ENCODE results near the gene ATG2A. TPM values are rescaled to one million over a fixed set of nuclear protein-coding genes. Genes with fewer than 3 reads are reported as not detected.

The ATG2A gene
- total and polyA plus RNA-seq, 9 of the 15 experiments (the other 6 are each of a cell fraction or from before 2014, with no cell fraction given) = 0.25 to 45.9 (median 5.2) TPM

GRCh38 chr11:64888729-64889511, 28.1 kb downstream of the ATG2A start (continued):
- TF ChIP-seq, protein P1, sequence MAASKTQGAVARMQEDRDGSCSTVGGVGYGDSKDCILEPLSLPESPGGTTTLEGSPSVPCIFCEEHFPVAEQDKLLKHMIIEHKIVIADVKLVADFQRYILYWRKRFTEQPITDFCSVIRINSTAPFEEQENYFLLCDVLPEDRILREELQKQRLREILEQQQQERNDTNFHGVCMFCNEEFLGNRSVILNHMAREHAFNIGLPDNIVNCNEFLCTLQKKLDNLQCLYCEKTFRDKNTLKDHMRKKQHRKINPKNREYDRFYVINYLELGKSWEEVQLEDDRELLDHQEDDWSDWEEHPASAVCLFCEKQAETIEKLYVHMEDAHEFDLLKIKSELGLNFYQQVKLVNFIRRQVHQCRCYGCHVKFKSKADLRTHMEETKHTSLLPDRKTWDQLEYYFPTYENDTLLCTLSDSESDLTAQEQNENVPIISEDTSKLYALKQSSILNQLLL (CRISPR knock-in tag; IDR thresholded peaks at IDR 0.05; ENCODE audit: borderline replicate concordance) = no peak
- no peak for TF ChIP-seq CEBPB (tag; IDR thresholded peaks at IDR 0.05)
- no peak for TF ChIP-seq SIN3A (IDR thresholded peaks at IDR 0.05; ENCODE audit: borderline replicate concordance in 2 of 2, control insufficient read depth in 1 of 2, low read depth in 2 of 2, low read length in 2 of 2)
- no peak for TF ChIP-seq KDM4B (IDR thresholded peaks at IDR 0.05; ENCODE audit: borderline replicate concordance in 2 of 2, low read depth in 1 of 2)
- TF ChIP-seq ZBTB26 (CRISPR knock-in tag; IDR thresholded peaks at IDR 0.05) = peak; percentile 53; the same call in 1 of the 2 replicates
- TF ChIP-seq ZNF282 (CRISPR knock-in tag; IDR thresholded peaks at IDR 0.05) = no peak
- TF ChIP-seq BRD9 (IDR thresholded peaks at IDR 0.05; ENCODE audit: low read depth, partially characterized antibody) = no peak
- TF ChIP-seq HOXB6 (CRISPR knock-in tag; IDR thresholded peaks at IDR 0.05; ENCODE audit: borderline replicate concordance) = no peak
- TF ChIP-seq MTA1 (IDR thresholded peaks at IDR 0.05; ENCODE audit: borderline replicate concordance) = peak; percentile 89
- TF ChIP-seq CBFA2T3 (IDR thresholded peaks at IDR 0.05) = peak; percentile 99
- peak; percentile 98 for TF ChIP-seq CBFA2T2 (conservative IDR thresholded peaks at IDR 0.05)
- TF ChIP-seq, protein P2, sequence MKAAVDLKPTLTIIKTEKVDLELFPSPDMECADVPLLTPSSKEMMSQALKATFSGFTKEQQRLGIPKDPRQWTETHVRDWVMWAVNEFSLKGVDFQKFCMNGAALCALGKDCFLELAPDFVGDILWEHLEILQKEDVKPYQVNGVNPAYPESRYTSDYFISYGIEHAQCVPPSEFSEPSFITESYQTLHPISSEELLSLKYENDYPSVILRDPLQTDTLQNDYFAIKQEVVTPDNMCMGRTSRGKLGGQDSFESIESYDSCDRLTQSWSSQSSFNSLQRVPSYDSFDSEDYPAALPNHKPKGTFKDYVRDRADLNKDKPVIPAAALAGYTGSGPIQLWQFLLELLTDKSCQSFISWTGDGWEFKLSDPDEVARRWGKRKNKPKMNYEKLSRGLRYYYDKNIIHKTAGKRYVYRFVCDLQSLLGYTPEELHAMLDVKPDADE (conservative IDR thresholded peaks at IDR 0.05; ENCODE audit: control insufficient read depth, low read depth, low read length) = 0 out of 2 replicates have a peak, but pooled peaks have one; percentile 58
- TF ChIP-seq, protein P3, sequence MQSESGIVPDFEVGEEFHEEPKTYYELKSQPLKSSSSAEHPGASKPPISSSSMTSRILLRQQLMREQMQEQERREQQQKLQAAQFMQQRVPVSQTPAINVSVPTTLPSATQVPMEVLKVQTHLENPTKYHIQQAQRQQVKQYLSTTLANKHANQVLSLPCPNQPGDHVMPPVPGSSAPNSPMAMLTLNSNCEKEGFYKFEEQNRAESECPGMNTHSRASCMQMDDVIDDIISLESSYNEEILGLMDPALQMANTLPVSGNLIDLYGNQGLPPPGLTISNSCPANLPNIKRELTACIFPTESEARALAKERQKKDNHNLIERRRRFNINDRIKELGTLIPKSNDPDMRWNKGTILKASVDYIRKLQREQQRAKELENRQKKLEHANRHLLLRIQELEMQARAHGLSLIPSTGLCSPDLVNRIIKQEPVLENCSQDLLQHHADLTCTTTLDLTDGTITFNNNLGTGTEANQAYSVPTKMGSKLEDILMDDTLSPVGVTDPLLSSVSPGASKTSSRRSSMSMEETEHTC (IDR thresholded peaks at IDR 0.05) = peak; percentile 97
- TF ChIP-seq GABPB1 (CRISPR knock-in tag; IDR thresholded peaks at IDR 0.05) = no peak
- TF ChIP-seq, protein P4, sequence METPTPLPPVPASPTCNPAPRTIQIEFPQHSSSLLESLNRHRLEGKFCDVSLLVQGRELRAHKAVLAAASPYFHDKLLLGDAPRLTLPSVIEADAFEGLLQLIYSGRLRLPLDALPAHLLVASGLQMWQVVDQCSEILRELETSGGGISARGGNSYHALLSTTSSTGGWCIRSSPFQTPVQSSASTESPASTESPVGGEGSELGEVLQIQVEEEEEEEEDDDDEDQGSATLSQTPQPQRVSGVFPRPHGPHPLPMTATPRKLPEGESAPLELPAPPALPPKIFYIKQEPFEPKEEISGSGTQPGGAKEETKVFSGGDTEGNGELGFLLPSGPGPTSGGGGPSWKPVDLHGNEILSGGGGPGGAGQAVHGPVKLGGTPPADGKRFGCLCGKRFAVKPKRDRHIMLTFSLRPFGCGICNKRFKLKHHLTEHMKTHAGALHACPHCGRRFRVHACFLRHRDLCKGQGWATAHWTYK (CRISPR knock-in tag; IDR thresholded peaks at IDR 0.05) = no peak; the same call in 1 of the 2 replicates
- no peak; the same call in 1 of the 2 replicates for TF ChIP-seq MXI1 (IDR thresholded peaks at IDR 0.05; ENCODE audit: low read depth, low read length)
- TF ChIP-seq FOSL1 (tag; conservative IDR thresholded peaks at IDR 0.05) = peak; percentile 95
- TF ChIP-seq ELF4 (CRISPR knock-in tag; IDR thresholded peaks at IDR 0.05) = no peak; the same call in 1 of the 2 replicates
- TF ChIP-seq, protein P5, sequence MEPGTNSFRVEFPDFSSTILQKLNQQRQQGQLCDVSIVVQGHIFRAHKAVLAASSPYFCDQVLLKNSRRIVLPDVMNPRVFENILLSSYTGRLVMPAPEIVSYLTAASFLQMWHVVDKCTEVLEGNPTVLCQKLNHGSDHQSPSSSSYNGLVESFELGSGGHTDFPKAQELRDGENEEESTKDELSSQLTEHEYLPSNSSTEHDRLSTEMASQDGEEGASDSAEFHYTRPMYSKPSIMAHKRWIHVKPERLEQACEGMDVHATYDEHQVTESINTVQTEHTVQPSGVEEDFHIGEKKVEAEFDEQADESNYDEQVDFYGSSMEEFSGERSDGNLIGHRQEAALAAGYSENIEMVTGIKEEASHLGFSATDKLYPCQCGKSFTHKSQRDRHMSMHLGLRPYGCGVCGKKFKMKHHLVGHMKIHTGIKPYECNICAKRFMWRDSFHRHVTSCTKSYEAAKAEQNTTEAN (CRISPR knock-in tag; IDR thresholded peaks at IDR 0.05) = no peak

Data from K562 (cell line).